ENCODE results near the gene CMPK1. TPM values are rescaled to one million over a fixed set of nuclear protein-coding genes. Genes with fewer than 3 reads are reported as not detected.
"Not testable (repeated sequence)": the region's sequence is repeated elsewhere in the genome, so short reads cannot be mapped to it uniquely, and the experiment has no call there.

CMPK1 gene
- polyA plus RNA-seq, 2 donors: 81.2 to 105 TPM

DNA sequence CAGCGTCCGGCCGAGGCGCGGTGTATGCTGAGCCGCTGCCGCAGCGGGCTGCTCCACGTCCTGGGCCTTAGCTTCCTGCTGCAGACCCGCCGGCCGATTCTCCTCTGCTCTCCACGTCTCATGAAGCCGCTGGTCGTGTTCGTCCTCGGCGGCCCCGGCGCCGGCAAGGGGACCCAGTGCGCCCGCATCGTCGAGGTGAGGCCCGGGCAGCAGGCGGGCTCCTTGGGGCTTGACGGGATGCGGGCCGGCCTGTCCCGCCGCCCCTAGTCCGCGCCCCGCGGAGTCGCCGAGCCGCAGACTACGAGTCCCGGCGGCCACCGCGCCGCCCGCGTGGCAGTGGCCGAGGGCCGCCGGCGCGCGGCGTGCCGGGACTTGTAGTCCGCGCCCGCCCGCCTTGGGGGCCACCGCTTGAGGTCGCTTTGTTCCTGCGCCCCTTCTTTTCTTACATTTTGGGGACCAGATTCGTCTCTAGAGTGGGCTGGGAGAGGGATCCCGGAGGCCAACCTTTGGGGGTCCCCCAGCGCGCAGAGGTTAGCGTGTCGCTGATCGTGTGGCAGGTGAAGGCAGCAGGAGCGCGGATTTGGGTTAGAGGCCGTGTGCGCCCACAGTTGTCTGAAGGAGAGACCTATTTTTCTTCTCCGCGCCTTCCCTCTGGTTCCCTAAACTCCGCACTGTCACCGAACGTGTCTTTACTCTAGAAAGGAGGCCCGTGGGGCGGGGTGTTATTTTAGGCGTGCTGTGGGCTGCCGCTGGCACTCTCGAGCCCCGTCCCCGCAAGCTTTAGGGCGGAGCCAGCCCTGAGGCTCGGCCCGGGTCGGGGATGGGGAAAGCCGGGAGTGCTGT is 553 bp downstream of the CMPK1 start:
- H3K27ac ChIP-seq (ENCODE audit: low read depth in 2 of 2, low read length in 1 of 2): peak overlapping the region; percentile 98 to 99
- 0 to 1% methylated on average over 89 to 90 of the region's 90 CpGs for WGBS, 2 donors
- H3K27me3 ChIP-seq (ENCODE audit: control insufficient read depth in 1 of 2, insufficient read depth in 2 of 2, low read length in 2 of 2): no peaks in the 10 kb centered on the region
- H3K36me3 ChIP-seq (ENCODE audit: control insufficient read depth in 2 of 2, insufficient read depth in 2 of 2, low read length in 1 of 2): no peaks in the 10 kb centered on the region
- H3K9me3 ChIP-seq (ENCODE audit: control insufficient read depth in 2 of 2, insufficient read depth in 1 of 2, low read depth in 1 of 2, low read length in 1 of 2): no peaks in the 10 kb centered on the region
- H3K4me3 ChIP-seq (ENCODE audit: low read depth in 1 of 2, low read length in 2 of 2): peak overlapping the region; percentile 86 to 96
- H3K4me1 ChIP-seq (ENCODE audit: control insufficient read depth in 2 of 2, insufficient read depth in 2 of 2, low read length in 1 of 2): peaks cover 3% of the 10 kb centered on the region in 2 donors

DNA sequence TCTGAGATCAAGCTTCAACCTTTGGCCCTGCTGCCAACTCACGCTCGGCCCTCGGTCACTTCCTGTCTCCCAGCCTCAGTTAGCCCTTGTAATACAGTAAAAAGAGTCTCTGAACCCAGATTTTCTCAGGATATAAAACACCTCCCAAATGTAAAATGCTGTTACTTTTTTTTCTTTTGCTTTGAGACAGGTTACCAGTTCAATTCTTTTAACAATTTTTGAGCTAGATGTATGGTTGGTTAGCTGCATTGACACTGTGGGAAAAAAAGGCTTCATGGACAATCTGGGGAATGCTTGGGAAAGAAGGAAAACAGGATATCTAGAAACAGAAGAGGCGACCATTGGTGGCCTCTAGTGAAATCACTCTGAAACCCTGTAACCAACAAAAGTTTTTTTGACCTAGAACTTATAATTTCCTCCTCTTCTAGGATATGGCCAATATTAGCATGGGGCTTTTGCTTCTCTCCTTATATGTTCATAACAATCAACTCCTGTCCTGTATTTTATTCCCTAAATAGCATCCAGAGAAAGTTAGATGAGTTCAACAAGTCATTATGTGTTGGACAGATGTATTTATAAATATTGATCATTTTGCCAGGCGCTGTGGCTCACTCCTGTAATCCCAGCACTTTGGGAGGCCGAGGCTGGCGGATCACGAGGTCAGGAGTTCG is 1.3 kb downstream of the CMPK1 start:
- Histone ChIP-seq H3K27ac (ENCODE audit: low read depth in 2 of 2, low read length in 1 of 2) (peak overlapping the region; percentile 98 to 99), H3K27me3 (ENCODE audit: control insufficient read depth in 1 of 2, insufficient read depth in 2 of 2, low read length in 2 of 2) (no peaks in the 10 kb centered on the region), H3K9me3 (ENCODE audit: control insufficient read depth in 2 of 2, insufficient read depth in 1 of 2, low read depth in 1 of 2, low read length in 1 of 2) (no peaks in the 10 kb centered on the region), H3K4me1 (ENCODE audit: control insufficient read depth in 2 of 2, insufficient read depth in 2 of 2, low read length in 1 of 2) (peaks cover 3% of the 10 kb centered on the region in 2 donors), H3K4me3 (ENCODE audit: low read depth in 1 of 2, low read length in 2 of 2) (peak overlapping the region; percentile 86 to 96), H3K36me3 (ENCODE audit: control insufficient read depth in 2 of 2, insufficient read depth in 2 of 2, low read length in 1 of 2) (no peaks in the 10 kb centered on the region)
- 45 to 47% methylated on average over 9 of the region's 9 CpGs for WGBS, 2 donors

- H3K9me3 ChIP-seq (ENCODE audit: control insufficient read depth in 2 of 2, insufficient read depth in 1 of 2, low read depth in 1 of 2, low read length in 1 of 2): no peaks in the 10 kb centered on the region
- no peaks in the 10 kb centered on the region for H3K27me3 ChIP-seq (ENCODE audit: control insufficient read depth in 1 of 2, insufficient read depth in 2 of 2, low read length in 2 of 2)
- H3K36me3 ChIP-seq (ENCODE audit: control insufficient read depth in 2 of 2, insufficient read depth in 2 of 2, low read length in 1 of 2): no peaks in the 10 kb centered on the region
- 82 to 88% methylated on average over 6 of the region's 6 CpGs for WGBS, 2 donors
- peaks cover 1 to 3% of the 10 kb centered on the region in 2 donors for H3K4me1 ChIP-seq (ENCODE audit: control insufficient read depth in 2 of 2, insufficient read depth in 2 of 2, low read length in 1 of 2)
- no peak overlapping the region for H3K4me3 ChIP-seq (ENCODE audit: low read depth in 1 of 2, low read length in 2 of 2)
- no peak overlapping the region for H3K27ac ChIP-seq (ENCODE audit: low read depth in 2 of 2, low read length in 1 of 2)
Measured at GRCh38 chr1:47337350-47337749, 3.8 kb downstream of the CMPK1 start.

- H3K4me1 ChIP-seq (ENCODE audit: control insufficient read depth in 2 of 2, insufficient read depth in 2 of 2, low read length in 1 of 2): peaks cover 0 to 3% of the 10 kb centered on the region in 2 donors
- no peak overlapping the region for H3K4me3 ChIP-seq (ENCODE audit: low read depth in 1 of 2, low read length in 2 of 2)
- H3K36me3 ChIP-seq (ENCODE audit: control insufficient read depth in 2 of 2, insufficient read depth in 2 of 2, low read length in 1 of 2): no peaks in the 10 kb centered on the region
- H3K9me3 ChIP-seq (ENCODE audit: control insufficient read depth in 2 of 2, insufficient read depth in 1 of 2, low read depth in 1 of 2, low read length in 1 of 2): no peaks in the 10 kb centered on the region
- no peaks in the 10 kb centered on the region for H3K27me3 ChIP-seq (ENCODE audit: control insufficient read depth in 1 of 2, insufficient read depth in 2 of 2, low read length in 2 of 2)
- no peak overlapping the region for H3K27ac ChIP-seq (ENCODE audit: low read depth in 2 of 2, low read length in 1 of 2)
Measured at GRCh38 chr1:47338249-47339077, 4.9 kb downstream of the CMPK1 start.

DNA sequence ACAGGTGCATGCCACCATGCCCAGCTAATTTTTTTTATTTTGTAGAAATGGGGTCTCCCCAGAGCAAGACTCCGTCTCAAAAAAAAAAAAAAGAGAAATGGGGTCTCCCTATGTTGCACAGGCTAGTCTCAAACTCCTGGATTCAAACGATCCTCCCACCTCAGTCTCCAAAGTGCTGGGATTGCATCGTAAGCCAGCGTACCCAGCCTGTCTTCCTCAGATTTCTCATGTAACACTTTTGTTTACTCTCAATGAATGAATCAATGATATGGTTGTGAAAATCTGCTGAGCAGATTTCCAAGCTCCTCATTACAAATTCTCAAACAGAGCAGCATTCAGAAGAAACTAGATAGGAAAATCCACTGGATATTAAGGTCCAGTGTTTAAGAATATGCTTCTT is 6.6 kb downstream of the CMPK1 start:
- H3K4me3 ChIP-seq (ENCODE audit: low read depth in 1 of 2, low read length in 2 of 2): no peak overlapping the region
- WGBS, 2 donors: 57 to 70% methylated on average over 4 of the region's 4 CpGs

DNA sequence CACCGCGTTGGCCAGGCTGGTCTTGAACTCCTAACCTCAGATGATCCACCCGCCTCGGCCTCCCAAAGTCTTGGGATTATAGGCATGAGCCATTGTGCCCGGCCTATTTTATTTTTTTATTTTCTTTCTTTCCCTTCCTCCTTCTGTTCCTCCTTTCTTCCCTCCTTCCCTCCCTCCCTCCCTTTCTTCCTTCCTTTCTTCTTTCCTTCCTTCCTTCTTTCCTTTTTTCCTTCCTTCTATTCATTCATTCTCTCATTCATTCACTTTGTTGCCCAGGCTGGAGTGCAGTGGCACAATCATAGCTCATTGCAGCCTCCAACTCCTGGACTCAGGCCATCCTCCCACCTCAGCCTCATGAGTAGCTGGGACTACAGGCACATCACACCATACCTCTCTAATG is 13.4 kb downstream of the CMPK1 start:
- not testable (repeated sequence) for H3K27me3 ChIP-seq (ENCODE audit: control insufficient read depth in 1 of 2, insufficient read depth in 2 of 2, low read length in 2 of 2); H3K4me1 ChIP-seq (ENCODE audit: control insufficient read depth in 2 of 2, insufficient read depth in 2 of 2, low read length in 1 of 2); H3K27ac ChIP-seq (ENCODE audit: low read depth in 2 of 2, low read length in 1 of 2); H3K36me3 ChIP-seq (ENCODE audit: control insufficient read depth in 2 of 2, insufficient read depth in 2 of 2, low read length in 1 of 2); H3K4me3 ChIP-seq (ENCODE audit: low read depth in 1 of 2, low read length in 2 of 2); H3K9me3 ChIP-seq (ENCODE audit: control insufficient read depth in 2 of 2, insufficient read depth in 1 of 2, low read depth in 1 of 2, low read length in 1 of 2)
- WGBS, 2 donors: 92 to 98% methylated on average over 5 of the region's 5 CpGs

More for the DNA sequence above, 6.6 kb downstream of the CMPK1 start:
- Histone ChIP-seq H3K9me3 (ENCODE audit: control insufficient read depth in 2 of 2, insufficient read depth in 1 of 2, low read depth in 1 of 2, low read length in 1 of 2) (no peaks in the 10 kb centered on the region), H3K36me3 (ENCODE audit: control insufficient read depth in 2 of 2, insufficient read depth in 2 of 2, low read length in 1 of 2) (peaks cover 0 to 2% of the 10 kb centered on the region in 2 donors), H3K4me1 (ENCODE audit: control insufficient read depth in 2 of 2, insufficient read depth in 2 of 2, low read length in 1 of 2) (peaks cover 0 to 3% of the 10 kb centered on the region in 2 donors), H3K27ac (ENCODE audit: low read depth in 2 of 2, low read length in 1 of 2) (no peak overlapping the region), H3K27me3 (ENCODE audit: control insufficient read depth in 1 of 2, insufficient read depth in 2 of 2, low read length in 2 of 2) (no peaks in the 10 kb centered on the region)

DNA sequence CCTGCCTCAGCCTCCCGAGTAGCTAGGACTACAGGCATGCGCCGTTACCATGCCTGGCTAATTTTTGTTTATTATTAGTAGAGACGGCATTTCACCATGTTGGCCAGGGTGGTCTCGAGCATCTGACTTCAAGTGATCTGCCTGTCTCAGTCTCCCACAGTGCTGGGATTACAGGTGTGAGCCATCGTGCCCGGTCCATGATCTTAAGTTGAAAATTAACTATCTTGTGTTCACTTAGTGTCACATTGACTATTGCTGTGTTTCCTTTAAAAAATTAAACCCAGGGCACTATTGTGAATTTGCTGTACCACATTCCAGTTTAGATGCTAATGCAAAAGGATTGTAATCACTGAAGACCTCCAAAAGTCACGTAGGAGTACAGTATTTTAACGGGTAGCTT is 14.1 kb downstream of the CMPK1 start:
- H3K9me3 ChIP-seq (ENCODE audit: control insufficient read depth in 2 of 2, insufficient read depth in 1 of 2, low read depth in 1 of 2, low read length in 1 of 2): no peaks in the 10 kb centered on the region
- H3K27me3 ChIP-seq (ENCODE audit: control insufficient read depth in 1 of 2, insufficient read depth in 2 of 2, low read length in 2 of 2): no peaks in the 10 kb centered on the region
- peaks cover 0 to 2% of the 10 kb centered on the region in 2 donors for H3K36me3 ChIP-seq (ENCODE audit: control insufficient read depth in 2 of 2, insufficient read depth in 2 of 2, low read length in 1 of 2)
- no peaks in the 10 kb centered on the region for H3K4me1 ChIP-seq (ENCODE audit: control insufficient read depth in 2 of 2, insufficient read depth in 2 of 2, low read length in 1 of 2)
- H3K4me3 ChIP-seq (ENCODE audit: low read depth in 1 of 2, low read length in 2 of 2): no peak overlapping the region
- H3K27ac ChIP-seq (ENCODE audit: low read depth in 2 of 2, low read length in 1 of 2): no peak overlapping the region
- 86 to 94% methylated on average over 9 of the region's 9 CpGs for WGBS, 2 donors

GRCh38 chr1:47348246-47348645 is 14.7 kb downstream of the CMPK1 start:
- no peaks in the 10 kb centered on the region for H3K4me1 ChIP-seq (ENCODE audit: control insufficient read depth in 2 of 2, insufficient read depth in 2 of 2, low read length in 1 of 2)
- no peak overlapping the region for H3K4me3 ChIP-seq (ENCODE audit: low read depth in 1 of 2, low read length in 2 of 2)
- 97 to 99% methylated on average over 1 of the region's 1 CpG for WGBS, 2 donors
- H3K27ac ChIP-seq (ENCODE audit: low read depth in 2 of 2, low read length in 1 of 2): no peak overlapping the region
- no peaks in the 10 kb centered on the region for H3K27me3 ChIP-seq (ENCODE audit: control insufficient read depth in 1 of 2, insufficient read depth in 2 of 2, low read length in 2 of 2)
- H3K9me3 ChIP-seq (ENCODE audit: control insufficient read depth in 2 of 2, insufficient read depth in 1 of 2, low read depth in 1 of 2, low read length in 1 of 2): no peaks in the 10 kb centered on the region
- H3K36me3 ChIP-seq (ENCODE audit: control insufficient read depth in 2 of 2, insufficient read depth in 2 of 2, low read length in 1 of 2): peaks cover 0 to 2% of the 10 kb centered on the region in 2 donors

- 88 to 100% methylated on average over 2 of the region's 2 CpGs for WGBS, 2 donors
- Histone ChIP-seq H3K4me1 (ENCODE audit: control insufficient read depth in 2 of 2, insufficient read depth in 2 of 2, low read length in 1 of 2) (no peaks in the 10 kb centered on the region), H3K27me3 (ENCODE audit: control insufficient read depth in 1 of 2, insufficient read depth in 2 of 2, low read length in 2 of 2) (no peaks in the 10 kb centered on the region), H3K9me3 (ENCODE audit: control insufficient read depth in 2 of 2, insufficient read depth in 1 of 2, low read depth in 1 of 2, low read length in 1 of 2) (no peaks in the 10 kb centered on the region), H3K36me3 (ENCODE audit: control insufficient read depth in 2 of 2, insufficient read depth in 2 of 2, low read length in 1 of 2) (no peaks in the 10 kb centered on the region), H3K4me3 (ENCODE audit: low read depth in 1 of 2, low read length in 2 of 2) (no peak overlapping the region), H3K27ac (ENCODE audit: low read depth in 2 of 2, low read length in 1 of 2) (no peak overlapping the region)
Measured at GRCh38 chr1:47351305-47351704, 17.7 kb downstream of the CMPK1 start.
